Calu3 (cell line): ENCODE data around the gene IGF2. TPM values are rescaled to one million over a fixed set of nuclear protein-coding genes. Genes with fewer than 3 reads are reported as not detected.

Experiments used
- BruUV-seq: library from RNA; stranded (reverse); fragments of 400-500 nt; replicated peaks from 2 replicates; lab custom pipeline; 2021; lab: Mats Ljungman, UMichigan
- CTCF ChIA-PET: fragments of 300-600 bp; sonication (Branson Sonifier 250); formaldehyde crosslinking; loops from one replicate; lab custom pipeline; 2022; ENCODE audit warnings: antibody characterized with exemption; lab: Charles Lee
- DNase-seq: peaks from one replicate; pipeline ENCODE4 v3.0.0; 2022
- H3K27ac Mint-ChIP-seq: one replicate; pipeline ENCODE4 v1.8.0; 2022; ENCODE audit warnings: mixed read lengths; ENCODE audit not compliant: unreplicated experiment
- H3K27me3 Mint-ChIP-seq: one replicate; pipeline ENCODE4 v1.8.0; 2022; ENCODE audit warnings: mixed read lengths; ENCODE audit not compliant: unreplicated experiment
- H3K36me3 Mint-ChIP-seq: one replicate; pipeline ENCODE4 v1.8.0; 2022; ENCODE audit warnings: mild to moderate bottlenecking, moderate library complexity, mixed read lengths; ENCODE audit not compliant: insufficient read depth, unreplicated experiment
- H3K4me1 Mint-ChIP-seq: one replicate; pipeline ENCODE4 v1.8.0; 2022; ENCODE audit warnings: mild to moderate bottlenecking, low read depth, mixed read lengths; ENCODE audit not compliant: unreplicated experiment
- H3K4me3 Mint-ChIP-seq: one replicate; pipeline ENCODE4 v1.8.0; 2022; ENCODE audit warnings: mild to moderate bottlenecking, low read depth, moderate library complexity, mixed read lengths; ENCODE audit not compliant: unreplicated experiment
- H3K9me3 Mint-ChIP-seq: one replicate; pipeline ENCODE4 v1.8.0; 2022; ENCODE audit warnings: low read depth, mixed read lengths; ENCODE audit not compliant: unreplicated experiment
- intact Hi-C: fragments of 100-400 bp; cut with micrococcal nuclease; formaldehyde crosslinking; loops from one replicate; pipeline ENCODE4 v1.10.0; 2022; ENCODE audit not compliant: unreplicated experiment
- total RNA-seq: library from RNA; stranded (reverse); gene quantifications from 2 replicates; pipeline ENCODE4 v1.2.3, GENCODE V29; 2022
- TF ChIP-seq, protein P1 (sequence below): fragments of 200-600 bp; IDR thresholded peaks from one replicate; pipeline ENCODE4 v1.8.0; 2022; ENCODE audit warnings: antibody characterized with exemption; ENCODE audit not compliant: unreplicated experiment

The IGF2 gene
- total RNA-seq, 1 experiment from 2014 or later, result 0.45 TPM

GRCh38 chr11:2114430-2115241, 24.6 kb downstream of the IGF2 start:
- H3K36me3 Mint-ChIP-seq, result no peaks in the 10 kb centered on the region
- TF ChIP-seq, protein P1, sequence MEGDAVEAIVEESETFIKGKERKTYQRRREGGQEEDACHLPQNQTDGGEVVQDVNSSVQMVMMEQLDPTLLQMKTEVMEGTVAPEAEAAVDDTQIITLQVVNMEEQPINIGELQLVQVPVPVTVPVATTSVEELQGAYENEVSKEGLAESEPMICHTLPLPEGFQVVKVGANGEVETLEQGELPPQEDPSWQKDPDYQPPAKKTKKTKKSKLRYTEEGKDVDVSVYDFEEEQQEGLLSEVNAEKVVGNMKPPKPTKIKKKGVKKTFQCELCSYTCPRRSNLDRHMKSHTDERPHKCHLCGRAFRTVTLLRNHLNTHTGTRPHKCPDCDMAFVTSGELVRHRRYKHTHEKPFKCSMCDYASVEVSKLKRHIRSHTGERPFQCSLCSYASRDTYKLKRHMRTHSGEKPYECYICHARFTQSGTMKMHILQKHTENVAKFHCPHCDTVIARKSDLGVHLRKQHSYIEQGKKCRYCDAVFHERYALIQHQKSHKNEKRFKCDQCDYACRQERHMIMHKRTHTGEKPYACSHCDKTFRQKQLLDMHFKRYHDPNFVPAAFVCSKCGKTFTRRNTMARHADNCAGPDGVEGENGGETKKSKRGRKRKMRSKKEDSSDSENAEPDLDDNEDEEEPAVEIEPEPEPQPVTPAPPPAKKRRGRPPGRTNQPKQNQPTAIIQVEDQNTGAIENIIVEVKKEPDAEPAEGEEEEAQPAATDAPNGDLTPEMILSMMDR, result no peak
- H3K4me1 Mint-ChIP-seq, result no peaks in the 10 kb centered on the region
- BruUV-seq, result no TSS peak
- peaks cover 71% of the 10 kb centered on the region for H3K27me3 Mint-ChIP-seq
- intact Hi-C loops, result no loop called here
- peaks cover 5% of the 10 kb centered on the region for H3K9me3 Mint-ChIP-seq
- CTCF ChIA-PET, result no interaction called here
- H3K4me3 Mint-ChIP-seq, result no peak overlapping the region
- DNase-seq, result no peak
- no peak overlapping the region for H3K27ac Mint-ChIP-seq

- H3K36me3 Mint-ChIP-seq, result no peaks in the 10 kb centered on the region
- CTCF ChIA-PET, result interaction anchor here (0.6 kb wide), 1 partner anchor 9 kb away, joined by 5 read pairs; no protein-coding TSS in a partner anchor
- peaks cover 5% of the 10 kb centered on the region for H3K9me3 Mint-ChIP-seq
- H3K27ac Mint-ChIP-seq, result no peak overlapping the region
- no peak for DNase-seq
- TF ChIP-seq, protein P1, result no peak
- no peaks in the 10 kb centered on the region for H3K4me1 Mint-ChIP-seq
- no peak overlapping the region for H3K4me3 Mint-ChIP-seq
- no TSS peak for BruUV-seq
- intact Hi-C loops, result no loop called here
- peaks cover 65% of the 10 kb centered on the region for H3K27me3 Mint-ChIP-seq
These were observed 25.4 kb downstream of the IGF2 start for GRCh38 chr11:2113776-2114175.

DNA sequence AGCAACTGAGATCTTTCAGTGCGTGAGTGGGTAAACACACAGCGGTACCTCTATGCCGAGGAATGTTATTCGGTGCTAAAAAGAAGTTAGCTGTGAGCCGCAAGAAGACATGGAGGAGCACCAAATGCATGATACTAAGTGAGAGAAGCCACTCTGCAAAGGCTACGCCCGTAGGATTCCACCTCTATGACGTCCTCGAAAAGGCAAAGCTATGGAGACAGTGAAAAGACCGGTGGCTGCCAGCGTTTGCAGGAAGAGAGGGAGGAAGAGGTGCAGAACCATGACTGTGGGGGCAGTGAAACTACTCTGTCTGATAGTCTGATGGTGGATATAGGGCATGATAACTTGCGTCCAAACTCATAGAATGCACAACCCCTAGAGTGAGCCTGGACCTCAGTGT, 28.7 kb downstream of the IGF2 start:
- Mint-ChIP-seq H3K4me3 (no peak overlapping the region), H3K4me1 (no peaks in the 10 kb centered on the region), H3K36me3 (no peaks in the 10 kb centered on the region), H3K27me3 (peaks cover 32% of the 10 kb centered on the region), H3K27ac (no peak overlapping the region), H3K9me3 (no peaks in the 10 kb centered on the region)
- CTCF ChIA-PET, result no interaction called here
- DNase-seq, result no peak
- TF ChIP-seq, protein P1, result no peak
- BruUV-seq, result no TSS peak
- intact Hi-C loops, result no loop called here

DNA sequence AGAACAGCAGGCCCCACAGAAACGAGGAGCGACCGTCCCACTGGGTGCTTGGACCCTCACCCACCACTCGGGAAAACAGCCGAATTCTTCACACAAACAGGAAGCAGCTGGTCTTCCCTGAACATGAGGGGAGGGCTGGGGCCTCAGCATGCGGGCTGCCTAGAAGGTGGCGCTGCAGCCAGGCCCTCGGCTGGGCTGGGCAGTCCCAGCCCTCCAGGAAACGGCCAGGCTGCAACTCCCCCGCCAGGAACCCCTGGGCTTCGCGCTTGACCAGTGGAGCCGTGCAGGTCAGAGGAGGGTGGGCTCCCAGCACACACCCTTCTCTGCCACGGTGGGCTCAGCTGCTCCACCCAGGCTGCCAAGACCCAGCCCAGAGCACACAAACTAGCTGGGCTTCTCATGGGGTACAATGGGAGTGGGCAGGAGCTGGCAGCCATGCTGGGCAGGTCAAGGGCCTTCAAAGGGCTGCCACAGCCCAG, 29.6 kb downstream of the IGF2 start:
- CTCF ChIA-PET, result no interaction called here

More for the DNA sequence above, 29.6 kb downstream of the IGF2 start:
- TF ChIP-seq, protein P1, result no peak
- intact Hi-C loops, result no loop called here
- Mint-ChIP-seq H3K4me1 (no peaks in the 10 kb centered on the region), H3K9me3 (no peaks in the 10 kb centered on the region), H3K36me3 (no peaks in the 10 kb centered on the region), H3K27ac (no peak overlapping the region), H3K27me3 (peaks cover 27% of the 10 kb centered on the region), H3K4me3 (no peak overlapping the region)
- DNase-seq, result no peak
- no TSS peak for BruUV-seq
